ENCODE measurements around the gene INTS7. TPM values are rescaled to one million over a fixed set of nuclear protein-coding genes. Genes with fewer than 3 reads are reported as not detected.

Gene INTS7
- total and polyA plus RNA-seq, 2 donors from 2014 or later: 5.1 to 9.8 TPM

- no peak overlapping the region for H3K9ac ChIP-seq (ENCODE audit: low read length in 3 of 3)
- H3K9me3 ChIP-seq (ENCODE audit: control insufficient read depth in 2 of 3, insufficient read depth in 1 of 3, low read length in 3 of 3): no peaks in the 10 kb centered on the region
- H3K36me3 ChIP-seq (ENCODE audit: control insufficient read depth in 2 of 3, insufficient read depth in 3 of 3, low read length in 3 of 3): no peaks in the 10 kb centered on the region
- H3K27me3 ChIP-seq (ENCODE audit: control insufficient read depth, insufficient read depth, low read length): no peaks in the 10 kb centered on the region
- no peak overlapping the region for H3K4me3 ChIP-seq (ENCODE audit: low read length in 3 of 3)
- no peak for TF ChIP-seq CTCF (IDR thresholded peaks at IDR 0.05; ENCODE audit: borderline replicate concordance, extremely low read depth, insufficient read depth)
- peaks cover 0 to 4% (median 0%) of the 10 kb centered on the region in 3 donors for H3K4me1 ChIP-seq (ENCODE audit: control insufficient read depth in 2 of 3, insufficient read depth in 2 of 3, low read depth in 1 of 3, low read length in 3 of 3)
- intact Hi-C loops (cut with DNase I): no loop called here
- DNase-seq (no peak), FAIRE-seq (no peak)
- no peak overlapping the region for H3K27ac ChIP-seq (ENCODE audit: low read depth in 2 of 2, low read length in 2 of 2)
These were observed 5.5 kb upstream of the INTS7 start for GRCh38 chr1:212040629-212041412.

GRCh38 chr1:212039622-212040021, 4.3 kb upstream of the INTS7 start:
- no peak for FAIRE-seq

GRCh38 chr1:212037900-212038299, 2.5 kb upstream of the INTS7 start:
- intact Hi-C loops (cut with DNase I): no loop called here
- H3K4me1 ChIP-seq (ENCODE audit: control insufficient read depth in 2 of 3, insufficient read depth in 2 of 3, low read depth in 1 of 3, low read length in 3 of 3): peaks cover 0 to 7% (median 0%) of the 10 kb centered on the region in 3 donors
- H3K27ac ChIP-seq (ENCODE audit: low read depth in 2 of 2, low read length in 2 of 2): no peak overlapping the region
- no peak for DNase-seq
- no peaks in the 10 kb centered on the region for H3K9me3 ChIP-seq (ENCODE audit: control insufficient read depth in 2 of 3, insufficient read depth in 1 of 3, low read length in 3 of 3)
- TF ChIP-seq CTCF (IDR thresholded peaks at IDR 0.05; ENCODE audit: borderline replicate concordance, extremely low read depth, insufficient read depth): no peak
- H3K4me3 ChIP-seq (ENCODE audit: low read length in 3 of 3): no peak overlapping the region
- H3K36me3 ChIP-seq (ENCODE audit: control insufficient read depth in 2 of 3, insufficient read depth in 3 of 3, low read length in 3 of 3): no peaks in the 10 kb centered on the region
- FAIRE-seq: no peak
- H3K27me3 ChIP-seq (ENCODE audit: control insufficient read depth, insufficient read depth, low read length): no peaks in the 10 kb centered on the region
- H3K9ac ChIP-seq (ENCODE audit: low read length in 3 of 3): no peak overlapping the region

More at GRCh38 chr1:212039622-212040021, 4.3 kb upstream of the INTS7 start:
- Histone ChIP-seq H3K27ac (ENCODE audit: low read depth in 2 of 2, low read length in 2 of 2) (no peak overlapping the region), H3K36me3 (ENCODE audit: control insufficient read depth in 2 of 3, insufficient read depth in 3 of 3, low read length in 3 of 3) (no peaks in the 10 kb centered on the region), H3K9ac (ENCODE audit: low read length in 3 of 3) (no peak overlapping the region), H3K27me3 (ENCODE audit: control insufficient read depth, insufficient read depth, low read length) (no peaks in the 10 kb centered on the region), H3K4me3 (ENCODE audit: low read length in 3 of 3) (no peak overlapping the region), H3K4me1 (ENCODE audit: control insufficient read depth in 2 of 3, insufficient read depth in 2 of 3, low read depth in 1 of 3, low read length in 3 of 3) (peaks cover 0 to 7% (median 0%) of the 10 kb centered on the region in 3 donors), H3K9me3 (ENCODE audit: control insufficient read depth in 2 of 3, insufficient read depth in 1 of 3, low read length in 3 of 3) (no peaks in the 10 kb centered on the region)
- DNase-seq: no peak
- intact Hi-C loops (cut with DNase I): no loop called here
- no peak for TF ChIP-seq CTCF (IDR thresholded peaks at IDR 0.05; ENCODE audit: borderline replicate concordance, extremely low read depth, insufficient read depth)

All from kidney (tissue), 14 donors.